Endothelial cell of umbilical vein (primary cell): ENCODE results near the gene NFU1. TPM values are rescaled to one million over a fixed set of nuclear protein-coding genes. Genes with fewer than 3 reads are reported as not detected.

Source experiments
- BruUV-seq: library from RNA; stranded (reverse); fragments of 400-500 nt; replicated peaks from 2 replicates; lab custom pipeline; 2021; lab: Mats Ljungman, UMichigan
- CTCF ChIA-PET: fragments of 300-600, 350-600 bp; sonication (Branson Sonifier 250); formaldehyde crosslinking; loops from one replicate; lab custom pipeline; 2021; ENCODE audit warnings: antibody characterized with exemption, inconsistent platforms; lab: Charles Lee
- POLR2A ChIA-PET: fragments of 300-600, 350-600 bp; sonication (Branson Sonifier 250); formaldehyde crosslinking; loops from one replicate; lab custom pipeline; 2021; ENCODE audit warnings: antibody characterized with exemption, inconsistent platforms; lab: Charles Lee
- DNase-seq: peaks from one replicate; pipeline ENCODE4 v3.0.0-alpha.2; 2011; ENCODE audit warnings: low read depth, low spot score
- FAIRE-seq: peaks from 2 replicates; lab custom pipeline; 2011; peaks lifted over from hg19 to GRCh38; lab: Jason Lieb, UNC
- H2AFZ ChIP-seq: 2 replicates; pipeline ENCODE4 v1.6.0; 2012; ENCODE audit warnings: low read depth, low read length, control low read depth, inconsistent platforms
- H3K27ac ChIP-seq: 2 replicates; pipeline ENCODE4 v1.5.1; 2011; ENCODE audit warnings: low read depth, mild to moderate bottlenecking, control low read depth, low read length, moderate library complexity; ENCODE audit not compliant: insufficient read depth
- H3K27me3 ChIP-seq, 2 experiments: 2 replicates each; pipeline versions ENCODE4 v1.6.0 to v1.6.1; 2011; ENCODE audit warnings: low read length in 2 of 2, mixed read lengths in 1 of 2; ENCODE audit not compliant: control insufficient read depth in 2 of 2, insufficient read depth in 2 of 2
- H3K36me3 ChIP-seq, 2 experiments: 2 replicates in 1 of 2; 3 replicates in 1 of 2; pipeline ENCODE4 v1.5.1; 2011; ENCODE audit warnings: low read length in 2 of 2, mild to moderate bottlenecking in 1 of 2, moderate library complexity in 1 of 2; ENCODE audit not compliant: control insufficient read depth in 2 of 2, insufficient read depth in 2 of 2; ENCODE audit errors: extremely low read depth in 1 of 2
- H3K4me1 ChIP-seq: 3 replicates; pipeline ENCODE4 v1.5.1; 2011; ENCODE audit warnings: mild to moderate bottlenecking, low read length; ENCODE audit not compliant: control insufficient read depth, insufficient read depth; ENCODE audit errors: extremely low read depth
- H3K4me2 ChIP-seq: 2 replicates; pipeline ENCODE4 v1.6.1; 2011; ENCODE audit warnings: low read length, control low read depth, mixed read lengths; ENCODE audit not compliant: insufficient read depth
- H3K4me3 ChIP-seq, 3 experiments: fragments of 200-600 bp in 1 of 3; sonication (generic), shearing (Covaris generic) in 1 of 3; replicated peaks in 1 of 3; 2 replicates each; pipeline ENCODE4 v1.5.1; 2011 to 2016; ENCODE audit warnings: control low read depth in 3 of 3, low read length in 3 of 3, mild to moderate bottlenecking in 2 of 3, inconsistent platforms in 1 of 3, low read depth in 1 of 3, moderate library complexity in 1 of 3; ENCODE audit not compliant: insufficient read depth in 1 of 3
- H3K79me2 ChIP-seq: 2 replicates; pipeline ENCODE4 v1.6.0; 2012; ENCODE audit warnings: low read length, inconsistent platforms; ENCODE audit not compliant: control insufficient read depth, insufficient read depth
- H3K9ac ChIP-seq: replicated peaks from 2 replicates; pipeline ENCODE3; 2011; ENCODE audit warnings: low read length, control low read depth; ENCODE audit not compliant: insufficient read depth; ENCODE audit errors: extremely low read depth
- H3K9me1 ChIP-seq: replicated peaks from 3 replicates; pipeline ENCODE4 v1.6.0; 2011; ENCODE audit warnings: mild to moderate bottlenecking, low read length; ENCODE audit not compliant: control insufficient read depth, insufficient read depth; ENCODE audit errors: extremely low read depth
- H3K9me3 ChIP-seq: replicated peaks from 2 replicates; pipeline ENCODE4 v1.5.1; 2012; ENCODE audit warnings: low read length, inconsistent platforms; ENCODE audit not compliant: control insufficient read depth, insufficient read depth
- H4K20me1 ChIP-seq: replicated peaks from 2 replicates; pipeline ENCODE3; 2011; ENCODE audit warnings: mild to moderate bottlenecking, low read length; ENCODE audit not compliant: control insufficient read depth, insufficient read depth; ENCODE audit errors: extremely low read depth
- EZH2 ChIP-seq: IDR thresholded peaks from 2 replicates; pipeline ENCODE4 v1.6.1; 2012; ENCODE audit warnings: borderline replicate concordance, low read depth, mild to moderate bottlenecking, moderate library complexity, low read length, inconsistent platforms; ENCODE audit not compliant: severe bottlenecking
- FOS ChIP-seq: IDR thresholded peaks from 2 replicates; pipeline ENCODE4 v1.6.1; 2011; ENCODE audit warnings: mild to moderate bottlenecking, low read length, moderate library complexity, borderline replicate concordance; ENCODE audit not compliant: insufficient read depth
- GATA2 ChIP-seq: IDR thresholded peaks from 2 replicates; pipeline ENCODE4 v1.7.0; 2011; ENCODE audit warnings: low read depth, mild to moderate bottlenecking, moderate library complexity, mixed read lengths, low read length; ENCODE audit not compliant: insufficient read length, insufficient read depth
- JUN ChIP-seq: IDR thresholded peaks from 2 replicates; pipeline ENCODE4 v1.6.1; 2011; ENCODE audit warnings: borderline replicate concordance, low read depth; ENCODE audit not compliant: insufficient read length, insufficient read depth
- MAX ChIP-seq: IDR thresholded peaks from 2 replicates; pipeline ENCODE4 v1.6.1; 2011; ENCODE audit not compliant: insufficient read depth, insufficient read length
- MYC ChIP-seq: IDR thresholded peaks from one replicate; pipeline ENCODE4 v1.6.1; 2011; ENCODE audit warnings: mild to moderate bottlenecking, low read depth, low read length
- POLR2A ChIP-seq: IDR thresholded peaks from 2 replicates; pipeline ENCODE4 v1.6.1; 2012; ENCODE audit warnings: low read depth, mild to moderate bottlenecking, control low read depth, low read length
- POLR2AphosphoS5 ChIP-seq: IDR thresholded peaks from 2 replicates; pipeline ENCODE4 v1.6.1; 2012; ENCODE audit warnings: low read depth, mild to moderate bottlenecking, control low read depth, low read length, moderate library complexity; ENCODE audit not compliant: insufficient read depth
- dilution Hi-C: fragments of 300-500 bp; cut with MboI; formaldehyde crosslinking; loops from one replicate; pipeline ENCODE4 v1.15.0; 2019; ENCODE audit warnings: low sequenced_read_pairs; ENCODE audit not compliant: extremely low pct_ligation_motif_present
- intact Hi-C: fragments of 100-400 bp; cut with micrococcal nuclease; formaldehyde crosslinking; loops from one replicate; pipeline ENCODE4 v1.10.0; 2022
- polyA plus RNA-seq, 4 experiments: library from polyadenylated mRNA; depleted of rRNA in 3 of 4; stranded (reverse) in 3 of 4; unstranded in 1 of 4; fragments of >200 nt; gene quantifications; 2 replicates each; pipeline versions ENCODE4 v1.2.1 to v1.2.3, GENCODE V29; 2011 to 2012; ENCODE audit warnings: missing spikeins in 1 of 4
- total RNA-seq: library from RNA; stranded (reverse); gene quantifications from 2 replicates; pipeline ENCODE4 v1.2.3, GENCODE V29; 2021
- TF ChIP-seq, protein P1 (sequence below), 2 donors: IDR thresholded peaks; 1 replicate in 1 of 2; 2 replicates in 1 of 2; pipeline ENCODE4 v1.5.1; 2011; ENCODE audit warnings: low read length in 2 of 2, mild to moderate bottlenecking in 2 of 2, moderate library complexity in 2 of 2, control low read depth in 1 of 2, inconsistent platforms in 1 of 2, low read depth in 1 of 2; ENCODE audit not compliant: insufficient read depth in 1 of 2; ENCODE audit errors: extremely low read depth in 1 of 2

NFU1 gene
- total and polyA plus RNA-seq, 2 donors (not counting 3 experiments of a cell fraction or from before 2014, with no cell fraction given), result 19.6 to 49.7 TPM

DNA sequence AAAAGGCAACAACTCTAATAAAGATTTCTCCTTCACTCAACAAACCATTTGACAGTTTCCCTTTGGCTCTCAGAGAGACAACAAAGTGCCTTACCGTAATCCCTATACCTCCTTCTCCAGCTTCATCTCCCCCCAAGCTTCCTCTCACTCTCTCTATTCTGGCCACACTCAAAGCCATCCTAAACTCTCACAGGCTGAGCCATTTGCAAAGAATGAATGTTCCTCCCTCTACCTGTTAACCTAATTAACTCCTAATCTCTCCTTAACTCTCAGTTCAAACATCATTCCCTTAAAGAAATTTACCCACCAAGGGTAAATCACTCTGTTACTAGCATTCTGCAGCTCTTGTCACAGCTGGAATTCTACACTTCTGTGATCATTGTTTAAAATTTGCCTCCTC, 88.5 kb downstream of the NFU1 start:
- FAIRE-seq (no peak), DNase-seq (no peak)
- Histone ChIP-seq H3K4me3 (no peak overlapping the region), H4K20me1 (no peaks in the 10 kb centered on the region), H3K4me2 (no peak overlapping the region), H3K9me1 (no peaks in the 10 kb centered on the region), H3K9ac (no peak overlapping the region), H3K27me3 (no peaks in the 10 kb centered on the region), H3K79me2 (no peaks in the 10 kb centered on the region), H2AFZ (no peak overlapping the region), H3K4me1 (no peaks in the 10 kb centered on the region), H3K27ac (no peak overlapping the region), H3K9me3 (no peaks in the 10 kb centered on the region), H3K36me3 (peaks cover 13 to 18% of the 10 kb centered on the region in 2 experiments)
- CTCF ChIA-PET, result interaction anchor here (1.5 to 2.7 kb wide), 2 partner anchors 10 to 27 kb away, joined by 3 to 7 read pairs; no protein-coding TSS in a partner anchor
- intact Hi-C loops (no loop called here), dilution Hi-C loops (no loop called here)
- POLR2A ChIA-PET, result no interaction called here
- TF ChIP-seq GATA2, result no peak
- no peak for TF ChIP-seq JUN
- TF ChIP-seq POLR2A, result no peak
- no peak for TF ChIP-seq FOS
- TF ChIP-seq, protein P1, sequence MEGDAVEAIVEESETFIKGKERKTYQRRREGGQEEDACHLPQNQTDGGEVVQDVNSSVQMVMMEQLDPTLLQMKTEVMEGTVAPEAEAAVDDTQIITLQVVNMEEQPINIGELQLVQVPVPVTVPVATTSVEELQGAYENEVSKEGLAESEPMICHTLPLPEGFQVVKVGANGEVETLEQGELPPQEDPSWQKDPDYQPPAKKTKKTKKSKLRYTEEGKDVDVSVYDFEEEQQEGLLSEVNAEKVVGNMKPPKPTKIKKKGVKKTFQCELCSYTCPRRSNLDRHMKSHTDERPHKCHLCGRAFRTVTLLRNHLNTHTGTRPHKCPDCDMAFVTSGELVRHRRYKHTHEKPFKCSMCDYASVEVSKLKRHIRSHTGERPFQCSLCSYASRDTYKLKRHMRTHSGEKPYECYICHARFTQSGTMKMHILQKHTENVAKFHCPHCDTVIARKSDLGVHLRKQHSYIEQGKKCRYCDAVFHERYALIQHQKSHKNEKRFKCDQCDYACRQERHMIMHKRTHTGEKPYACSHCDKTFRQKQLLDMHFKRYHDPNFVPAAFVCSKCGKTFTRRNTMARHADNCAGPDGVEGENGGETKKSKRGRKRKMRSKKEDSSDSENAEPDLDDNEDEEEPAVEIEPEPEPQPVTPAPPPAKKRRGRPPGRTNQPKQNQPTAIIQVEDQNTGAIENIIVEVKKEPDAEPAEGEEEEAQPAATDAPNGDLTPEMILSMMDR (IDR thresholded peaks at IDR 0.05; ENCODE audit: extremely low read depth in 1 of 2, insufficient read depth in 1 of 2, low read depth in 1 of 2, low read length in 2 of 2), result no peak
- TF ChIP-seq POLR2AphosphoS5, result no peak
- no peak for TF ChIP-seq MAX
- TF ChIP-seq EZH2, result no peak
- TF ChIP-seq MYC, result no peak
- BruUV-seq, result no TSS peak

Other genes starting within 250 kb of the NFU1 start
- gene GFPT1, start 50.2 kb downstream of the NFU1 start, total RNA-seq, result 38.7 and 45.1 TPM in 2 replicates
- 5.7 and 8.8 TPM in 2 replicates for gene GFPT1, start 50.2 kb downstream of the NFU1 start, polyA plus RNA-seq
- 116 and 127 TPM in 2 replicates for gene AAK1, start 206.3 kb upstream of the NFU1 start, total RNA-seq
- 29.2 and 31.0 TPM in 2 replicates for gene AAK1, start 206.3 kb upstream of the NFU1 start, polyA plus RNA-seq